Naive thymus-derived CD8-positive, alpha-beta T cell (primary cell): Measurements from ENCODE around the gene GRID1. TPM values are rescaled to one million over a fixed set of nuclear protein-coding genes. Genes with fewer than 3 reads are reported as not detected.

Source experiments
- ATAC-seq, 2 donors: fragments of 150-1000 bp; cut with Tn5 transposase in 1 of 2; sonication (Bioruptor Pico), chemical (Tn5 transposase) in 1 of 2; 1 replicate in 1 of 2; 2 replicates in 1 of 2; pipeline ENCODE4 v1.10.0; 2021; ENCODE audit warnings: mild to moderate bottlenecking in 2 of 2, moderate library complexity in 2 of 2
- POLR2A ChIA-PET: fragments of 350-600 bp; sonication (Branson Sonifier 250); formaldehyde crosslinking; loops from one replicate; lab custom pipeline; 2021; ENCODE audit warnings: antibody characterized with exemption; lab: Charles Lee
- DNase-seq, 10 donors: peaks; one replicate each; pipeline versions ENCODE4 v3.0.0 to v3.0.0-alpha.2; 2020 to 2022
- H3K27ac Mint-ChIP-seq, 10 donors: one replicate each; pipeline ENCODE4 v1.8.0; 2020 to 2022; ENCODE audit warnings: mild to moderate bottlenecking in 10 of 10, mixed read lengths in 10 of 10, moderate library complexity in 4 of 10, inconsistent platforms in 1 of 10
- H3K27me3 Mint-ChIP-seq, 5 donors: one replicate each; pipeline ENCODE4 v1.8.0; 2021 to 2022; ENCODE audit warnings: mixed read lengths in 5 of 5
- H3K36me3 Mint-ChIP-seq, 3 donors: one replicate each; pipeline ENCODE4 v1.8.0; 2020 to 2022; ENCODE audit warnings: mixed read lengths in 3 of 3, mild to moderate bottlenecking in 2 of 3, inconsistent platforms in 1 of 3
- H3K4me1 Mint-ChIP-seq, 4 donors: one replicate each; pipeline ENCODE4 v1.8.0; 2021 to 2022; ENCODE audit warnings: mixed read lengths in 4 of 4
- H3K4me3 Mint-ChIP-seq, 10 donors: one replicate each; pipeline ENCODE4 v1.8.0; 2020 to 2022; ENCODE audit warnings: mild to moderate bottlenecking in 10 of 10, mixed read lengths in 10 of 10, moderate library complexity in 6 of 10, inconsistent platforms in 1 of 10
- H3K9me3 Mint-ChIP-seq, 9 donors: one replicate each; pipeline ENCODE4 v1.8.0; 2020 to 2022; ENCODE audit warnings: mixed read lengths in 9 of 9, mild to moderate bottlenecking in 3 of 9, inconsistent platforms in 1 of 9, moderate library complexity in 1 of 9
- polyA plus RNA-seq, 3 donors: library from polyadenylated mRNA; unstranded; fragments of 300-500 nt; fragmentation: Illumina TruSeq; gene quantifications; one replicate each; pipeline ENCODE4 v1.2.3, GENCODE V29; 2021
- total RNA-seq, 8 experiments: library from RNA in 2 of 8; stranded (reverse) in 2 of 8; gene quantifications; one replicate each; pipeline ENCODE4 v1.2.3 and lab custom pipeline; 2021 to 2026

GRID1 gene
- total and polyA plus RNA-seq, 5 experiments from 2014 or later: not detected

DNA sequence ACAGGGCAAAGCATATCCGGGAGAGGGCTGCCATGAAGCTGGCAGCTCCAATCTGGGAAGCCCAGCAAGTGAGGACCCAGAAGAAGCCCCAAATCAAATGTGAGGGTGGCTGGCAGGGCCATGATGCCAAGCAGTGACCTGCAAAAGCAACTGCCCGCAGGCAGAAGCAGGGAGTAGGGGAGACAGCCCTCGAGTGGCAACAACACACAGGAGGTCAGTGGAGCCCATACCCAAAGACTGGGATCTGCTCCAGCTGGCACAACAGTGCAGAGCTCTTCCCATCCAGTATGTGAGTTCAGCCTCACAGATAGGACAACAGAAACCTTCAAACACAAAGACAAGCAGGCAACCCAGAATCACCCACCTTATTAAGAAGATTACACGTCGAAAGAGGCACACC, 45.0 kb downstream of the GRID1 start:
- DNase-seq: no peak
- Mint-ChIP-seq H3K4me3 (no peak overlapping the region), H3K4me1 (no peaks in the 10 kb centered on the region), H3K9me3 (no peaks in the 10 kb centered on the region), H3K27me3 (peaks cover 8 to 37% (median 25%) of the 10 kb centered on the region in 5 donors), H3K27ac (no peak overlapping the region), H3K36me3 (no peaks in the 10 kb centered on the region)
- POLR2A ChIA-PET: no interaction called here
- no peak for ATAC-seq

DNA sequence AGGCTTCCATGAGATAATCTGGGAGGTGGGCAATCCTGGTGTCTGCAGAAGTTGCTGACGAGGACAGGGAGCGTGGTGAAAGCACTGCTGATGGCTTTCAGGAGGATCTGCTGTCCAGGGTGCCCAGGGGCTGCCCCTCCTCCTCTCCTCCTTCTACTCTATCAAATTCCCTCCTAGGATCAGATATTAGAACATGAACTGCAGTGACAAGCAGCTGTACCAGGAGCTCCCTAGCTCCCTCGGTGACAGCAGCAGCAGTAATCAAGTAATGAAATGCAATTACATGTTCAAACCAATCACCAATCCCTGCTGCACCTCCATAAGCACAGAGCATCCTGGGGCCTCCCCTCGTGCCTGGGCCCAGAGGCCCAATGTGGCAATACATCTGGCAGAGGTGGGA, 46.9 kb downstream of the GRID1 start:
- Mint-ChIP-seq H3K36me3 (no peaks in the 10 kb centered on the region), H3K27ac (no peak overlapping the region), H3K4me1 (no peaks in the 10 kb centered on the region), H3K9me3 (no peaks in the 10 kb centered on the region), H3K4me3 (no peak overlapping the region), H3K27me3 (peaks cover 10 to 37% (median 30%) of the 10 kb centered on the region in 5 donors)
- DNase-seq: no peak
- no peak for ATAC-seq
- POLR2A ChIA-PET: no interaction called here

DNA sequence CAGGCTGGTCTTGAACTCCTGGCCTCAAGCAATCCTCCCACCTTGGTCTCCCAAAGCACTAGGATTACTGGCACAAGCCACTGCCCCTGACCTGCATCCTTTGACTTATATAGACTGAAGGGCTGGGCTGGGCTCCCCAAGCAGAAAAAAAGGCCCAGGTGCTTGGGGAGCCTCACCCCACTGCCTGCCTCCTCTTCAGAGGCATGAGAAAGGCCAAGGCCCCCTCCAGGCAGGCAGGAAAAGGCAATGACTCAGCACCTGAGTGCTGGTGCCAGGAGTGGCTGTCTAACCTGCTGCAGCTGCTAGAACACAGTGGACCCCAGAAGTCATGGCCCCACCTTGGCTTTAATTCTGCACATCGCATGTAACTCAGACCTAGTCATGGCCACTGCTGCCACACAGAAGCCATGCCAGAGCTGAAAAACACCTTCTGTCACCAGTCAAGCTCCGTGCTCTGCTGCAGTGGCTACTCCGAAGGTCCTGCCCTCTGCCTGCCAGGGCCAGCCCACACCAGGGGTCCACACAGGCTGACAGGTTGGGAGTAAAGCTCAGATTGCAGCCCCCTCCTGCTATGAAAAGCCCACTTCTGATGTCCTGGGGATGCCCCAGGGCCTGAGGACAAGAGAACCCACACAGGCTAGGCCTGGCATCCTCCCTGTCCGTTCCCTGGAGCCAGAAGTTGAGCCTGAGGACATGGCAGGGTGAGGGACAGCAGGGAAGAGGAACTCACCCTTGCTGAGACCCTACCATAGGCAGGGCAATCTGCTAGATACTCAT, 48.5 kb downstream of the GRID1 start:
- no peaks in the 10 kb centered on the region for H3K36me3 Mint-ChIP-seq
- ATAC-seq (no peak), DNase-seq (no peak)
- H3K4me1 Mint-ChIP-seq: no peaks in the 10 kb centered on the region
- POLR2A ChIA-PET: no interaction called here
- no peak overlapping the region for H3K4me3 Mint-ChIP-seq
- H3K9me3 Mint-ChIP-seq: no peaks in the 10 kb centered on the region
- H3K27me3 Mint-ChIP-seq: peaks cover 10 to 41% (median 33%) of the 10 kb centered on the region in 5 donors
- H3K27ac Mint-ChIP-seq: peak overlapping the region in 1 of 10 donors; percentile 31

DNA sequence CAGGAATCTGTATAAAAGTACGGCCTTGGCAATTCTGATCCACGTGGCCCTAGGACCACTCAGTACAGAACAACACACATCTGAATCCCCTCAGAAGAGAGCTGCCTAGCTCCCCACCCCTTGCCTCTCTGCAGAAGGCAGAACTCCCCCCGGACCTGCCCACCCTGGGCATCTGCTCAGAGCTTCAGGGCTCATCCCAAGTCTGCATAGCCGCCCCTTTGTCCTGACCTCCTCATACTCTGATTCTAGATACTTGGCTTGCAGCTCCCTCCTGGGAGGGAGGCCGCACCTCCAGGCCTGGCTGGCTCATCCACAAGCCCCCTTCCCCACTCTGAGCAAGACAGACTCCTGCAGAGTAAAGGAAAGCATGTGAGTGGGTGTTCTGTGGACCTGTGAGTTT, 49.6 kb downstream of the GRID1 start:
- Mint-ChIP-seq H3K9me3 (no peaks in the 10 kb centered on the region), H3K4me3 (no peak overlapping the region), H3K36me3 (no peaks in the 10 kb centered on the region), H3K27ac (peak overlapping the region in 1 of 10 donors; percentile 47), H3K4me1 (no peaks in the 10 kb centered on the region), H3K27me3 (peaks cover 8 to 40% (median 29%) of the 10 kb centered on the region in 5 donors)
- no peak for ATAC-seq
- DNase-seq: no peak
- POLR2A ChIA-PET: no interaction called here

DNA sequence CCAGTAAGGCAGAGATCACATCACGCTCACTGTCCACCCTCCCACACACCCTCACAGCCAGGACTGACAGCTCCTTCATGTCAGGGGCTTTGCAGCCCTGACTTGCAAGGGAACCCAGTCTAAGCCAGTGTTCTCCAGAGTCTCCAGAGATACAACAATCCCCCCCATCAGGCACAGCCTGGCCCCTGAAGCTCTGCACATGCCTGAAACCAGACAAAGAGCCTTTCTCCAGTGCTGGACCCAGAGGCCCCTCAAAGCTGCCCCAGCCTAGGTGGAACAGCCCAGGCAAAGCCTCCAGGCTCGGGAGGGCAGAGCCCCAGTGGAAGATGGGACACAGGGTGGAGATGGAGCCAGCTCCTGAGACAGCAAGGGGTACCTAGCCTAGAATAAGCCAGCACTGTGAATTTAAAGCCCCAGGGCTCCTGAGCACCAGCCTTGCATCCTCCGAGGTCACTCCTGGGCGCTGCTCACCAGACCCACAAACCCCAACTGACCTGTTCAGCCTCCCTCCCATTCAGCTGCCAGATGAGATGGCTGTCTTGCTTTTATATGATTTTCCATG, 50.2 kb downstream of the GRID1 start:
- no peaks in the 10 kb centered on the region for H3K36me3 Mint-ChIP-seq
- H3K4me3 Mint-ChIP-seq: no peak overlapping the region
- ATAC-seq (no peak), DNase-seq (no peak)
- peaks cover 8 to 35% (median 28%) of the 10 kb centered on the region in 5 donors for H3K27me3 Mint-ChIP-seq
- H3K4me1 Mint-ChIP-seq: no peaks in the 10 kb centered on the region
- POLR2A ChIA-PET: no interaction called here
- no peaks in the 10 kb centered on the region for H3K9me3 Mint-ChIP-seq
- no peak overlapping the region for H3K27ac Mint-ChIP-seq

DNA sequence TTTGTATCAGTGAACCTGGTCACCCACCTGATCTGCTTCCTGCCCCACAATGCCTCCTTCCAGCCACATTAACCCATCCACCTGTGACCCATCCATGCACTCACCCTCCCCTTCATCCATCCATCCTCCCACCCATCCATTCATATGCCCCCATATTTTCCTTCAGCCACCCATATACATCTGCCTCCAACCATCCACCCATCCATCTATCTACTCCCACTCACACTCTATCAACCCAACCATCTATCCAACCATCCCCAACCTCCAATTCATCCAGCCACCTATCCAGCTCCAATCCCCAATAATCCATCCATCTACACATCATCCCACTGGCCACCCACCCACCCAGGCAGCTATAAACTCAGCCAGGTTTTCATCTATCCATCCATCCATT, 51.0 kb downstream of the GRID1 start:
- POLR2A ChIA-PET: no interaction called here
- no peaks in the 10 kb centered on the region for H3K4me1 Mint-ChIP-seq
- H3K36me3 Mint-ChIP-seq: no peaks in the 10 kb centered on the region
- no peak for DNase-seq
- no peak for ATAC-seq
- no peaks in the 10 kb centered on the region for H3K9me3 Mint-ChIP-seq
- H3K4me3 Mint-ChIP-seq: no peak overlapping the region
- no peak overlapping the region for H3K27ac Mint-ChIP-seq
- H3K27me3 Mint-ChIP-seq: peaks cover 8 to 35% (median 23%) of the 10 kb centered on the region in 5 donors

DNA sequence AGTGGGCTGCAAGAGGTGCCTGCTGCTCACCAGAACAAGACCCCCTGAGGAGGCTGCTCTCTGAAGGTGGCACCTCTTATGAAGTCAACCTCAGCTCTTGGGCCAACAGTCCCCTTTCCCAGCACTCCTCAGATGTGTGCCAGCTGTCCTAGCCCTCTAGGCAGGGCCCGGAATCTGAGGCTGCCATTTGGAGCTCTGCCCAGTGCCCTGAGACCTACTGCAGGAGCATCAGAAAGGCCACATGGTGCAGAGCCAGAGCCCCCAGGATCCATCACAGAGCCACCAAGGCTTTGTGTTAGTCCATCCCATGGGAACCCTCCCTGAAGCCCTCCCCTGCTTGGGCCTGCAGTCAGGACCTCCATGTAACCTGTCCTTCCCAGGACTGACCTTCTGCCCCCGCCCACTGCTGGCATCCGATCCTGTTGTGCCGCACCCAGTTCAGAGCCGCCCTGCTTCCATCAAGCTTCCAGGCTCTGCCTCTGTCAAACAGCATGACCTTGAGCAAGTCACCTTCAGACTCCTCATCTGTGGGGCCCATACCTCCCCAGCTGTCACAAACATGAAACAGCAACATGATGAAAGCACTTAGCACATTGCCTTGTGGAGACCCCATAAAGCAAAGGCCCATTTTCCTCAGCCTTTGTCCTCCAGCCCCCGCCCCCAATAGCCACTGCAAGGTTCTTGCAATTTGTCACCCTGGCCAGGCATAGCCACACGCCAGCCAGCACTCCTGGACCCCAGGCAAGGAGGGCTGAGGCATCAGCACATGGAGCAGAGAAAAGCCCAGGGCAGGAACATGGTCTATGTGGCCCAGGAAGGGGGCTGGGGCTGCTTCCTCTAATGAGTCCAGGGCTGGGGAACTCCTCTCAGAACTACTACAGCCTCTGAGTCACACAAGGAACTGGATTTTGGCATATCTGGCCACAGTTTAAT, 51.7 kb downstream of the GRID1 start:
- H3K9me3 Mint-ChIP-seq: no peaks in the 10 kb centered on the region
- DNase-seq (no peak), ATAC-seq (no peak)
- peak overlapping the region in 1 of 10 donors; percentile 87 for H3K27ac Mint-ChIP-seq
- POLR2A ChIA-PET: no interaction called here
- no peak overlapping the region for H3K4me3 Mint-ChIP-seq
- H3K27me3 Mint-ChIP-seq: peaks cover 8 to 32% (median 22%) of the 10 kb centered on the region in 5 donors
- no peaks in the 10 kb centered on the region for H3K4me1 Mint-ChIP-seq
- no peaks in the 10 kb centered on the region for H3K36me3 Mint-ChIP-seq

DNA sequence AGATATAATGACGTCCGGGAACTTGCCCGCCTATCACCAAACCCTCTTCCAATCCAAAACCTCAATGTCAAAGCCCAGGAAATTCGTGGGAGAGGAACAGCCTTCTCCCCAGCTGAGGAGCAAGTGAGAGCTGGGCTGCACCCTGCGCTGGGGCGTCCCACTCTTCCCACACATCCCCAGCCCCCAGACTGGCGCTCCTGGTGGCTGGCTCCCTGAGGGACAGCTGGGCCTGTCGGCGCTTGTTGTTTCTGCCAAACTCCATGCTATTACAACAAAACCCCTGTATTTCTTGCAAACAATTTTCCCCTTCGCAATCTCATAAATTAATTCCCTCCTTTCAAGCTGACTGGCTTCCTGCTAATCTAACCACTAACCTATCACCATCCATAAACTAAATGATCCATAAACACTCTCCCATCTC, 53.0 kb downstream of the GRID1 start:
- Mint-ChIP-seq H3K4me1 (no peaks in the 10 kb centered on the region), H3K36me3 (no peaks in the 10 kb centered on the region), H3K9me3 (no peaks in the 10 kb centered on the region), H3K4me3 (no peak overlapping the region), H3K27ac (no peak overlapping the region), H3K27me3 (peaks cover 6 to 26% (median 15%) of the 10 kb centered on the region in 5 donors)
- POLR2A ChIA-PET: no interaction called here
- DNase-seq (no peak), ATAC-seq (no peak)

DNA sequence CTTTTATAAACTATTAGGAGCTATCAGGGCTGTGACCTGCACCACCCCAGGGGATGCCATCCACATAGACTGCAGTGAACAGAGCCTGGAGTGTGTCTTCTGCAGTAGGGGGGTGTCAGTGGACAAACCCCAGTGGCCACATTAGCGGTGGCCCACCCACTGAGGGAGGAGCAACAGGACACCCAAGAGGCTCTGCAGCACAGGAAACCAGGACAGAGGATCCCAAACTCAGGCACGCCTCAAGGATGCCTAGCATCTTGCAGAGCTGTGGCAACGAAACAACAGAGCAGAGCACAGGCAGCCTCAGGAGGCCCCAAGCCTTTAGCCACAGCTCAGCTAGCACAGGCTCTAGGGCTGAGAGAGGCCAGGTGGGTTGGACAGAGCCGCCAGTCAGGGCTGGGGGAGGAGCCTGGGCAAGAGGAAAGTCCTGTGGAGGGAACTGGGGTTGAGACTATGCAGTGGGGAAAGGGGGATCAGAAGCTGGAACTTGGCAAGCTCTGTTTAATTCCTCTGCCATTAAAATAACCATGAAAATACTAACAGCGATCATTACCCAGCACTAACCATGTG, 53.8 kb downstream of the GRID1 start:
- ATAC-seq (no peak), DNase-seq (no peak)
- peaks cover 6 to 29% (median 15%) of the 10 kb centered on the region in 5 donors for H3K27me3 Mint-ChIP-seq
- no peak overlapping the region for H3K27ac Mint-ChIP-seq
- POLR2A ChIA-PET: no interaction called here
- no peaks in the 10 kb centered on the region for H3K4me1 Mint-ChIP-seq
- H3K4me3 Mint-ChIP-seq: no peak overlapping the region
- H3K9me3 Mint-ChIP-seq: no peaks in the 10 kb centered on the region
- H3K36me3 Mint-ChIP-seq: no peaks in the 10 kb centered on the region

DNA sequence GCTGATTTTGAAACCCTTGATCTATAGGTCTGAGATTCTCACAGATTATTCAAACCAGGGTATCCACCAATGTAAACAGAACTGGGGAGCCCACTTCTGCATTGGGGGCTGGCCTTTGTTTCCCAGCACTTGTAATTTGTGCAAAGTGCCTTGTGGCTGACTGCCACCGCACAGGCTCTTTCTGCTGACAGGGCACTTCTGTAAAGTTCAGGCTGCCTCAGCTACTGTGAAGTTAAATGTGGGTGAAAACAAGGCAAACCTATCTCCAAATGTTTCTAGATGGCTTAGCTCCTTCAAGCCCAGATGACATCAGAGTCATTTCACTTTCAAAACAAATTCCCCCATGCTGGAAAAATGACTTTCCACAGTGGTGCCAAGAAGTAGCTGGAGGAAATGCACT, 54.7 kb downstream of the GRID1 start:
- POLR2A ChIA-PET: no interaction called here
- H3K4me1 Mint-ChIP-seq: no peaks in the 10 kb centered on the region
- no peak overlapping the region for H3K4me3 Mint-ChIP-seq
- ATAC-seq (no peak), DNase-seq (no peak)
- no peaks in the 10 kb centered on the region for H3K9me3 Mint-ChIP-seq
- no peaks in the 10 kb centered on the region for H3K36me3 Mint-ChIP-seq
- H3K27ac Mint-ChIP-seq: no peak overlapping the region
- H3K27me3 Mint-ChIP-seq: peaks cover 7 to 26% (median 13%) of the 10 kb centered on the region in 5 donors

DNA sequence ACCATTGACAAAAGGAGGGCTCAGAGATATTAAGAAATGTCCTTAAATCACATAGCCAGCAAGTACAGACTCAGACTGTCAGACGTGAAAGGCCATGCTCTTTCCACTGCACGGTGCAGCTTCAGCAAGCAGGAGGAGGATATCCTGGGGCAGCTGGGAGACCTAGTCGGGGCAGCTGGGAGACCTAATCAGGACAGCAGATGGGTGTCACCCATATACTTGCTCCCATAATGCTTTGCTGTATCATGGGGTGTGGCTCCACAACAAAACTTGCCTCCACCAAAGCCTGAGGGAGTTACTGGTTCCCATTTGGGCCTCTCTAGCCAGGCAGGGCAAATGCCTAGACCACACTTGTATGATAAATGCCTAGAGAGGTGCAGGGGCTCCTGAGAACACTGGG, 55.4 kb downstream of the GRID1 start:
- POLR2A ChIA-PET: no interaction called here
- H3K4me3 Mint-ChIP-seq: no peak overlapping the region
- ATAC-seq: no peak

DNA sequence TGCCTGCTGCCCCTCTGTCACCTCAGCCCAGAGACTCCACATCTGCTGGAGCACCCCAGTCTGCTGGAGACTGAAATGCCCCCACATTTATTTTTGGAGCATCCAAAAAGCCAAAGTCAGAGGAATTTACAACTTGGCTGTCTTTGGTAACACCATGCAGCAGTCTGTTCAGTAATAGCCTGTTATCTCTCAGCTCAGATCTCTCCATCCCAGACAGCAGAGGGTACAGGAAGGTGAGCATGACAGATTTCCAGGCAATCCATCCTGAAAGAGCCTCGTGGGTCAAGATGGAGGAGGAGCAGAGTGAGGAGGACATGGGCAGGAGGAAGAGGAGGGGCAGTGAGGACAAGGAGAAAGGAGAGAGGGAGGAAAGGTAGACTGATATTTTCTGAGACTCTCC, 55.9 kb downstream of the GRID1 start:
- Mint-ChIP-seq H3K27ac (no peak overlapping the region), H3K9me3 (no peaks in the 10 kb centered on the region), H3K4me1 (no peaks in the 10 kb centered on the region), H3K27me3 (peaks cover 5 to 21% (median 10%) of the 10 kb centered on the region in 5 donors), H3K36me3 (no peaks in the 10 kb centered on the region), H3K4me3 (no peak overlapping the region)
- POLR2A ChIA-PET: no interaction called here
- ATAC-seq: no peak
- DNase-seq: no peak

More for the DNA sequence above, 55.4 kb downstream of the GRID1 start:
- H3K9me3 Mint-ChIP-seq: no peaks in the 10 kb centered on the region
- no peak overlapping the region for H3K27ac Mint-ChIP-seq
- H3K36me3 Mint-ChIP-seq: no peaks in the 10 kb centered on the region
- DNase-seq: no peak
- H3K4me1 Mint-ChIP-seq: no peaks in the 10 kb centered on the region
- H3K27me3 Mint-ChIP-seq: peaks cover 7 to 26% (median 12%) of the 10 kb centered on the region in 5 donors
